Activated naive CD8-positive, alpha-beta T cell treated with anti-CD3 and anti-CD28 coated beads, Interleukin-2, amount 50 U/mL, for 16 hours (primary cell): ENCODE results near the gene IL2RA.
"Not testable (repeated sequence)": the region's sequence is repeated elsewhere in the genome, so short reads cannot be mapped to it uniquely, and the experiment has no call there.

Source experiments
- DNase-seq: peaks from one replicate; pipeline ENCODE4 v3.0.0-alpha.2; 2020; ENCODE audit warnings: low read depth, low spot score

The IL2RA gene

GRCh38 chr10:5960973-5961275 lies 101.2 kb downstream of the IL2RA start:
- DNase-seq: not testable (repeated sequence)
